GM18507 (cell line): ENCODE data around the gene TTC34.
"Not testable (repeated sequence)": the region's sequence is repeated elsewhere in the genome, so short reads cannot be mapped to it uniquely, and the experiment has no call there.

ENCODE experiments used
- DNase-seq: peaks from one replicate; pipeline ENCODE4 v3.0.0; 2011; ENCODE audit warnings: low read depth; ENCODE audit not compliant: insufficient read length; ENCODE audit errors: extremely low spot score
- FAIRE-seq: peaks from 2 replicates; lab custom pipeline; 2011; peaks lifted over from hg19 to GRCh38; lab: Jason Lieb, UNC

Gene TTC34

DNA sequence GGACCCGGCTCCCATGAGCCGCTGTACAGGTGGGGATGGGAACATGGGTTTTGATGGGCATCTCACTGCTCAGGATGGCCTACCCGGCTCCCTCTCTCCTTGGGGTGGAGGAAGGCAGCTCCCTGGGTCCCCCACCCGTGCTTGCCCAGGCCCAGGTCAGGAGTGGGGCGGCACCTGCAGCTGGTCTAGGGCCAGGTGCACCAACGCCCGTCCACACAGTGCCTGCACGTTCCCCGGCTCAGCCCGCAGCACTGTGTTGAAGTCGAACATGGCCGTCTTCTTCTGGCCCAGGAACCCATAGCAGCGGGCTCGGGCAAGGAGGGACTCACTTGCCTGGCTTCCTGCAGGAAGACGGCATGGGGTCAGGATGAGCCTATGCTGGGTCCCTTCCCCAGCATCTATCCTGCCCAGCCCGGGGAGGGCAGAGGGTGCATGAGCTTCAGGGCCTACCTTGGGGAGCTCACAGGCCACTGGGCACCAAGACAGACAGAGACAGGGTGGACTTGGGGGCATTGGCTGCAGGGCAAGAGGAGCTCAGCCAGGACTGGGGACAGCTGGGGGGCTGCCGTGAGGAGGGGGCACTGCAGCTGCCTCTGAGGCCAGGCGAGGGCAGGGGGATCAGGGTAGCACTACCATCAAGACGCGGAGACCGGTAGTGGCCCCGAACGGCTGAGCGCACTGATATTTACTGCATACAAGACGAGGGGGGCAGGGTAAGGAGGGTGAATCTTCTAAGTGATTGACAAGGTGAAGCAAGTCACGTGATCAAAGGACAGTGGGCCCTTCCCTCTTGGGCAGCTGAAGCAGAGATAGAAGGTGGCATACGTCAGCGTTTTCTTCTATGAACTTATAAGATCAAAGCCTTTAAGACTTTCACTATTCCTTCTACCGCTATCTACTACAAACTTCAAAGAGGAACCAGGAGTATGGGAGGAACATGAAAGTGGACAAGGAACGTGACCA lies 17.8 kb downstream of the TTC34 start:
- FAIRE-seq (no peak), DNase-seq (no peak)

DNA sequence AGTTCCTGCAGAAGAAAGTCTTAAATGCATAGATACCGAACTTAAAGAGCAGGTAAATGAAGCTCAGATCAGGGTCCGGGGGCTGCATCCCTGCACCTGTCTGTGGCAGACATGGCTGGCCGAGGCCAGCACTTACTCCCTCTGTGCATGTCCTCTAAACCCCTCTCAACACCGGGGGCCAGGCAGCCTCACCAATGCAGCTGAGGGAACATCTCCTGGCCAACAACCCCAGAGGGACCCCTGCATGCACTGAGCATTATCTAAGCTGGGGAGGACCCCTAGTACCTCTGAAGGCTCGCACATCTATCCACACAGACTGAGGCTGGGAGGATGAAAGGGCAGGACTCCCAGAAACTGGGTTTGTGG lies 18.4 kb downstream of the TTC34 start:
- FAIRE-seq (no peak), DNase-seq (no peak)

DNA sequence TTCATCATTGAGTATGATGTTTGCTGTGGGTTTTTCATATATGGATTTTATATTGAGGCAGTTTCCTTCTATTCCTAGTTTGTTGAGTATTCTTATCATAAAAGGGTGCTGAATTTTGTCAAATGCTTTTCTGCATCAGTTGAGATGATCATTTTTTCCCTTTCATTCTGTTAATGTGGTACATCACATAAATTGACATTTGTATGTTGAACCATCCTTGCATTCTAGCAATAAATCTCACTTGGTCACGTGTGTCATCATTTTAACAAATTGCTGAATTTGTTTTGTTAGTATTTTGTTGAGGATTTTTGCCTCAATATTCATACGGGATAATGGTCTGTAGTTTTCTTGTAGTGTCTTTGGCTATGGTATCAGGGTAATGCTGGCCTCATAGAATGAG lies 19.9 kb downstream of the TTC34 start:
- no peak for DNase-seq
- no peak for FAIRE-seq

DNA sequence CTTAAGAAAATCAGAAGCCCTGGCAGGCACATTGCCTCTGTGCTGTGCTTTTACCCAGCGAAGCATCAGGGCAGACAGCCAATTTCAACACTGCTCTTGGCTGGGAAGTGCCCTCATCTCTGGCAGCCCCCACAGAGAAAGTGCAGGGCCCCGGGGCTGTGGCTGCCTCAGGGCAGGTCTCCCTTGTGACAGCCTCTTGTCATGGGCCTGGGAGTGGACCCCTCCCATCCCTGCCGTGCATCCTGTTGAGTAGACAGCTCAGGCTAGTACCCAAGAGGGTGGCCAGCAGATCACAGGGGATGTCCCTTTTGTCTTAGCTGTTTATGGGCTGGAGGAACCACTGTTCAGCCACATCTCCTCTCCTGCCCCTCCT lies 23.3 kb downstream of the TTC34 start:
- FAIRE-seq, result no peak
- no peak for DNase-seq

DNA sequence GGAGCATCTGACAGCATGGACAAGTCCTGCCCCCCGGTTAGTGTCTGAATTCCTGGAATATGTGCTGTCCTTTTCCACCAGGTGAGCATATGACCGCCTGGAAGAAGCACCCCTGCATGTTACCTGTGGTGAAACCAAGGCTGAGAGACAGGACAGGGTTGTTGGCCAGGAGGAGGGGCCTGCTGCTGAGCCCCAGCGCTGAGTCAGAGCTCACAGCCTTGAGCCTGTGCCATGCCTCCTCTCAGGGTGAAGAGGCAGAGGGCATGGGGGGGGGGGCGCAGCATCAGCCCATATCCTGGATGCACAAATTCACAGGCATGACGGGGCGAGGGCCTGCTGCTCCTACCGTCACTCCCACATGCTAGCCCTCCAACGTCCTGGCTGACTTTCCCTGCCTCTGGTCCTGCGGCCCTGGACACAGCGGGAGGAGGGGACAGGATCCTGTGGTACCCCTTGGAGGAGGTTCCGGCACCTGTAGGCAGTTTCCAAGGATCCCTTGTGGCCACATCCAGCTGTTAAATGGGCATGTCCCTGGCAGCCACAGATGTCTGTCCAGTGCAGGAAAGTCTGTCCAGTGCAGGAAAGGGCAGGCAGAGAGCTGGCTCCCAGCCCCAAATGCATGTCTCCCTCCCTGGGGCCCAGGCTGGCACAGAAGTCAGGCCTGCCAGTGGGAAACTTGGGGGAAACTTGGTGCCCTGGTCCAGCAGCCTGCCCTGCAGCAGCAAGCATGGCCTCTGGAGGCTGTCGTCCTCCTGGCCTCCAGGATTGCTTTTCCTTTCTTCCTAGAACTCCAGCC lies 23.9 kb downstream of the TTC34 start:
- no peak for DNase-seq
- FAIRE-seq, result no peak

DNA sequence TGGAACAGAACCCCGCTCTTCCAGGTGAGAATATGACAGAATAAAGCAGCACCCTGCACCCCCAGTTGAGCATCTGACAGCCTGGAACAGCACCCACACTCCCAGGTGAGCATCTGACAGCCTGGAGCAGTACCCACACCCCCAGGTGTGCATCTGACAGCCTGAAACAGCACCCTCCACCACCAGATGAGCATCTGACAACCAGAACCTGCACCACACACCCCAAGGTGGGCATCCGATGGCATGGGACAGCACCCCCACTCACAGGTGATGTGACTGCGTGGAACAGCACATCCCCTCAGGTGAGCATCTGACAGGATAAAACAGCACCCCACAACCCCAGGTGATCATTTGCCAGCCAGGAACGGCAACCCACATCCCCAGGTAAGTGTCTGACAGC lies 26.2 kb downstream of the TTC34 start:
- DNase-seq, FAIRE-seq: not testable (repeated sequence)

DNA sequence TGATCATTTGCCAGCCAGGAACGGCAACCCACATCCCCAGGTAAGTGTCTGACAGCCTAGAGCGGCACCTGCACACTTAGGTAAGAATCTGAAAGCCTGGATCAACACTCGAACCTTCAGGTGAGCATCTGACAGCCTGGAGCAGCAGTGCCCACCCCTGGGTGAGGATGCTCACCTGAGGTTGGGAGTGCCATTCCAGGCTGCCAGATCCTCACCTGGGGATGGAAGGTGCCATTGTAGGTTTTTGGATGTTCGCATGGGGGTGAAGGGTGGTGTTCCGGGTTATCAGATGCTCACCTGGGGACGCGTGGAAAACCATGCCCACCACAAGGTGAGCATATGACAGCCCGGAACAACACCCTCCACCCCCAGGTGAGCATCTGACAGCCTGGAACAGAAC lies 33.4 kb downstream of the TTC34 start:
- not testable (repeated sequence) for FAIRE-seq, DNase-seq

DNA sequence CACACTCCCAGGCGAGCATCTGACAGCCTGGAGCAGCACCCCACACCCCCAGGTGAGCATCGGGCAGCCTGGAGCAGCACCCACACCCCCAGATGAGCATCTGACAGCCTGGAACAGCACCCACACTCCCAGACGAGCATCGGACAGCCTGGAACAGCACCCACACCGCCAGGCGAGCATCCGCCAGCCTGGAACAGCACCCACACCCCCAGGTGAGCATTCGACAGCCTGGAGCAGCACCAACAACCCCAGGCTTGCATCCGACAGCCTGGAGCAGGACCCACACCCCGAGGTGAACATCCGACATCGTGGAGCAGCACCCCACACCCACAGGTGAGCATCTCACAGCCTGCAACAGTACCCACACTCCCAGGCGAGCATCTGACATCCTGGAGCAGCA lies 42.1 kb downstream of the TTC34 start:
- DNase-seq, FAIRE-seq: not testable (repeated sequence)

DNA sequence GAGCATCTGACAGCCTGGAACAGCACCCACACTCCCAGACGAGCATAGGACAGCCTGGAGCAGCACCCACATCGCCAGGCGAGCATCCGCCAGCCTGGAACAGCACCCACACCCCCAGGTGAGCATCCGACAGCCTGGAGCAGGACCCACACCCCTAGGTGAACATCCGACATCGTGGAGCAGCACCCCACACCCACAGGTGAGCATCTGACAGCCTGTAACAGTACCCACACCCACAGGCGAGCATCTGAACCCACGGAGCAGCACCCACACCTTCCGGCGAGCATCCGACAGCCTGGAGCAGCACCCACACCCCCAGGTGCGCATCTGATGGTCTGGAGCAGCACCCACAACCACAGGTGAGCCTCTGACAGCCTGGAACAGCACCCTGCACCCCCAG lies 44.0 kb downstream of the TTC34 start:
- FAIRE-seq, DNase-seq: not testable (repeated sequence)

DNA sequence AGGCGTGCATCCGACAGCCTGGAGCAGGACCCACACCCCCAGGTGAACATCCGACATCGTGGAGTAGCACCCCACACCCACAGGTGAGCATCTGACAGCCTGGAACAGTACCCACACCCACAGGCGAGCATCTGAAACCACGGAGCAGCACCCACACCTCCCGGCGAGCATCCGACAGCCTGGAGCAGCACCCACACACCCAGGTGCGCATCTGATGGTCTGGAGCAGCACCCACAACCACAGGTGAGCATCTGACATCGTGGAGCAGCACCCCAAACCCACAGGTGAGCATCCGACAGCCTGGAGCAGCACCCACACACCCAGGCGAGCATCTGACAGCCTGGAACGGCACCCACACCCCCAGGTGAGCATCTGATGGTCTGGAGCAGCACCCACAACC lies 46.1 kb downstream of the TTC34 start:
- not testable (repeated sequence) for DNase-seq, FAIRE-seq

DNA sequence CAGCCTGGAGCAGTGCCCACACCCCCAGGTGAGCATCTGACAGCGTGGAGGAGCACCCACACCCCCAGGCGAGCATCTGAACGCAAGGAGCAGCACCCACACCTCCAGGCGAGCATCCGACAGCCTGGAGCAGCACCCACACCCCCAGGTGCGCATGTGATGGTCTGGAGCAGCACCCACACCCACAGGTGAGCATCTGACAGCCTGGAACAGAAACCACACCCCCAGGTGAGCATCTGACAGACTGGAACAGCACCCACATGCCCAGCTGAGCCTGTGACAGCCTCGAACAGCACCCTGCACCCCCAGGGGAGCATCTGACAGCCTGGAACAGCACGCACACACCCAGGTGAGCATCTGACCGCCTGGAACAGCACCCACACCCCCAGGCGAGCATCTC lies 46.9 kb downstream of the TTC34 start:
- FAIRE-seq, result not testable (repeated sequence)

DNA sequence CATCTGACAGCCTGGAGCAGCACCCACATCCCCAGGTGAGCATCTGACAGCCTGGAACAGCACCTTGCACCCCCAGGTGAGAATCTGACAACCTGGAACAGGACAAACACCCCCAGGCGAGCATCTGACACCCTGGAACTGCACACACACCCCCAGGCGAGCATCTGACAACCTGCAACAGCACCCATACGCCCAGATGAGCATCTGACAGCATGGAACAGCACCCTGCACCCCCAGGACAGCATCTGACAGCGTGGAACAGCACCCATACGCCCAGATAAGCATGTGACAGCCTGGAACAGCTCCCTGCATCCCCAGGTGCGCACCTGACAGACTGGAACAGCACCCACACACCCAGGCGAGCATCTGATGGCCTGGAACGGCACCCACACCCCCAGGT lies 49.0 kb downstream of the TTC34 start:
- DNase-seq, FAIRE-seq: not testable (repeated sequence)

More for the DNA sequence above, 46.9 kb downstream of the TTC34 start:
- not testable (repeated sequence) for DNase-seq

DNA sequence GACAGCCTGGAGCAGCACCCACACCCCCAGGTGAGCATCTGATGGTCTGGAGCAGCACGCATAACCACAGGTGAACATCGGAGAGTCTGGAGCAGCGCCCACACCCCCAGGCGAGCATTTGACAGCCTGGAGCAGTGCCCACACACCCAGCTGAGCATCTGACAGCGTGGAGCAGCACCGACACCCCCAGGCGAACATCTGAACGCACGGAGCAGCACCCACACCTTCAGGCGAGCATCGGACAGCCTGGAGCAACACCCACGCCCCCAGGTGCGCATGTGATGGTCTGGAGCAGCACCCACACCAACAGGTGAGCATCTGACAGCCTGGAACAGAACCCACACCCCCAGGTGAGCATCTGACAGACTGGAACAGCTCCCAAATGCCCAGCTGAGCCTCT lies 49.6 kb downstream of the TTC34 start:
- not testable (repeated sequence) for FAIRE-seq, DNase-seq

DNA sequence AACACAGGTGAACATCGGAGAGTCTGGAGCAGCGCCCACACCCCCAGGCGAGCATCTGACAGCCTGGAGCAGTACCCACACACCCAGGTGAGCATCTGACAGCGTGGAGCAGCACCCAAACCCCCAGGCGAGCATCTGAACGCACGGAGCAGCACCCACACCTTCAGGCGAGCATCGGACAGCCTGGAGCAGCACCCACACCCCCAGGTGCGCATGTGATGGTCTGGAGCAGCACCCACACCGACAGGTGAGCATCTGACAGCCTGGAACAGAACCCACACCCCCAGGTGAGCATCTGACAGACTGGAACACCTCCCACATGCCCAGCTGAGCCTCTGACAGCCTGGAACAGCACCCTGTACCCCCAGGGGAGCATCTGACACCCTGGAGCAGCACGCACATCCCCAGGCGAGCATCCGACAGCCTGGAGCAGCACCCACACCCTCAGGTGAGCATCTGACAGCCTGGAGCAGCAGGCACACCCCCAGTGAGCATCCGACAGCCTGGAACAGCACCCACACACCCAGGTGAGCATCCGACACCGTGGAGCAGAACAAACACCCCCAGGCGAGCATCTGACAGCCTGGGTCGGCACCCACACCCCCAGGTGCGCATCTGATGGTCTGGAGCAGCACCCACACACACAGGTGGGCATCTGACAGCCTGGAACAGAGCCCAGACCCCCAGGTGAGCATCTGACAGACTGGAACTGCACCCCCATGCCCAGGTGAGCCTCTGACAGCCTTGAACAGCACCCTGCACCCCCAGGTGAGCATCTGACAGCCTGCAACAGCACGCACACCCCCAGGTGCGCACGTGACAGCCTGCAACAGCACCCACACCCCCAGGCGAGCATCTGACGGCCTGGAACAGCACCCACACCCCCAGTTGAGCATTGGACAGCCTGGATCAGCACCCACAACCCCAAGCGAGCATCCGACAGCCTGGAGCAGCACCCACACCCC lies 50.4 kb downstream of the TTC34 start:
- DNase-seq, FAIRE-seq: not testable (repeated sequence)

DNA sequence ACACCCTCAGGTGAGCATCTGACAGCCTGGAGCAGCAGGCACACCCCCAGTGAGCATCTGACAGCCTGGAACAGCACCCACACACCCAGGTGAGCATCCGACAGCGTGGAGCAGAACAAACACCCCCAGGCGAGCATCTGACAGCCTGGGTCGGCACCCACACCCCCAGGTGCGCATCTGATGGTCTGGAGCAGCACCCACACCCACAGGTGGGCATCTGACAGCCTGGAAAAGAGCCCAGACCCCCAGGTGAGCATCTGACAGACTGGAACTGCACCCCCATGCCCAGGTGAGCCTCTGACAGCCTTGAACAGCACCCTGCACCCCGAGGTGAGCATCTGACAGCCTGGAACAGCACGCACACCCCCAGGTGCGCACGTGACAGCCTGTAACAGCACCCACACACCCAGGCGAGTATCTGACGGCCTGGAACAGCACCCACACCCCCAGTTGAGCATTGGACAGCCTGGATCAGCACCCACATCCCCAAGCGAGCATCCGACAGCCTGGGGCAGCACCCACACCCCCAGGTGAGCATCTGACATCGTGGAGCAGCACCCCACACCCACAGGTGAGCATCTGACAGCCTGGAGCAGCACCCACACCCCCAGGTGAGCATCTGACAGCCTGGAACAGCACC lies 51.3 kb downstream of the TTC34 start:
- not testable (repeated sequence) for DNase-seq, FAIRE-seq

DNA sequence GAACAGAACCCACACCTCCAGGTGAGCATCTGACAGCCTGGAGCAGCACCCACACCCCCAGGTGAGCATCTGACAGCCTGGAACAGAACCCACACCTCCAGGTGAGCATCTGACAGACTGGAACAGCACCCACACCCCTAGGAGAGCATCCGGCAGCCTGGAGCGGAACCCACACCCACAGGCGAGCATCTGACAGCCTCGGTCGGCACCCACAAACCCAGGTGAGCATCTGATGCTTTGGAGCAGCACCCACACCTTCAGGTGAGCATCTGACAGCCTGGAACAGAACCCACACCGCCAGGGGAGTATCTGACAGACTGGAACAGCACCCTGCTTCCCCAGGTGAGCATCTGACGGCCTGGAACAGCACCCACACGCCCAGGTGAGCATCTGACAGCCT lies 52.9 kb downstream of the TTC34 start:
- DNase-seq, FAIRE-seq: not testable (repeated sequence)

DNA sequence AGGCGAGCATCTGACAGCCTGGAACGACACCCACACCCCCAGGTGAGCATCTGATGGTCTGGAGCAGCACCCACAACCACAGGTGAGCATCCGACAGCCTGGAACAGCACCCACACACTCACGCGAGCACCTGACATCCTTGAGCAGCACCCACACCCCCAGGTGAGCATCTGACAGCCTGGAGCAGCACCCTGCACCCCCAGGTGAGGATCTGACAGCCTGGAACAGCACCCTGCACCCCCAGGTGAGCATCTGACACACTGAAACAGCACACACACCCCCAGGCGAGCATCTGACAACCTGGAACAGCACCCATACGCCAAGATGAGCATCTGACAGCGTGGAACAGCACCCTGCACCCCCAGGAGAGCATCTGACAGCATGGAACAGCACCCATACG lies 106.7 kb downstream of the TTC34 start:
- not testable (repeated sequence) for FAIRE-seq, DNase-seq

DNA sequence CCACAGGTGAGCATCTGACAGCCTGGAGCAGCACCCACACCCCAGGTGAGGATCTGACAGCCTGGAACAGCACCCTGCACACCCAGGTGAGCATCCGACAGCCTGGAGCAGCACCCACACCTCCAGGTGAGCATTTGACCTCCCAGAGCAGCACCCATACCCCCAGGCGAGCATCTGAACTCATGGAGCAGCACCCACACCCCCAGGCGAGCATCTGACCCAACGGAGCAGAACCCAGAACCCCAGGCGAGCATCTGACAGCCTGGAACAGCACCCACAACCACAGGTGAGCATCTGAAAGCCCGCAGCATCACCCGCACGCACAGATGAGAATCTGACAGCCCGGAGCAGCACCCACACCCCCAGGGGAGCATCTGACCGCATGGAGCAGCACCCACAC lies 111.3 kb downstream of the TTC34 start:
- not testable (repeated sequence) for FAIRE-seq

DNA sequence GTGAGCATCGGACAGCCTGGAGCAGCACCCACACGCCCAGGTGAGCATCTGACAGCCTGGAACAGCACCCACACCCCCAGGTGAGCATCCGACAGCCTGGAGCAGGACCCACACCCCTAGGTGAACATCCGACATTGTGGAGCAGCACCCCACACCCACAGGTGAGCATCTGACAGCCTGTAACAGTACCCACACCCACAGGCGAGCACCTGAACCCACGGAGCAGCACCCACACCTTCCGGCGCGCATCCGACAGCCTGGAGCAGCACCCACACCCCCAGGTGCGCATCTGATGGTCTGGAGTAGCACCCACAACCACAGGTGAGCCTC lies 113.2 kb downstream of the TTC34 start:
- not testable (repeated sequence) for DNase-seq, FAIRE-seq

More for the DNA sequence above, 111.3 kb downstream of the TTC34 start:
- not testable (repeated sequence) for DNase-seq
